ENCODE results near the gene SRCAP. TPM values are rescaled to one million over a fixed set of nuclear protein-coding genes. Genes with fewer than 3 reads are reported as not detected.
A peak's percentile ranks its signal among the peaks of the same experiment; 100 is the strongest.

Gene SRCAP
- total and polyA plus RNA-seq, 2 donors from 2014 or later: 1.6 to 71.9 TPM

DNA sequence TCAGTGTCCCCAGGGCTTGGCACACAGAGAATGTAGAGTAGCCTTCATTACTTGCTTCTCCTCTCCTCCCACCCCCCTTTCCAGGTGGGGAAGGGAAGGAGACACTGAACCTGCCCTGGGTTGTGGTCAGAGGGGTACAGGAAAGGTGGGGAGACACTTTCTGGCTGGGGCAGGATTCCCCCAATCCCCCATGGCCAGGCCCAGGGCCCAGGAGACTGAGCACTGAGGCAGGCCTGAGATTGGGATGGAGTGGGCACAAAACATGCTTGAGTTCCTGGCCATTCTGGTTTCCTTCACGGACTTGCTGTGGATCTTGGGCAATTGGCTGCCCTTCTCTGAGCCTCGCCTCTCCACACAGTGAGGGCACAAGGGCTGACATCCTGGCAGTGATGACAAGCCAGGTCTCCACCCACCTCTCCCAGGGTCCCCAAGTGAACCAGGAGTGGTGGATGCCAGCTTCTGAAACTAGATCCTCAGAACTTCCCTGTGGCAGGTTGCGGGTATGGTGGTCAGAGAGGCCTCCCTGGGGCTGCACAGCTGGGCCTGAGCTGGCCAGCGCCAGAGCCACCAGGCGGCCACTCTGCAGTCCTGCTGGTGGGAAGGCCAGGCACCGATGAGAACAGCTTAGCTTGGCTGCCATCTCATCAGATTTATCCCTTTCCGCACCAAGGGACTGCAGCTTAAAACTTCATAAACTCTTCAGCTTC, 78.8 kb downstream of the SRCAP start:
- peak in 4 of 5 donors; percentile 33 to 61 (median 44) for DNase-seq
- TF ChIP-seq, protein P1, sequence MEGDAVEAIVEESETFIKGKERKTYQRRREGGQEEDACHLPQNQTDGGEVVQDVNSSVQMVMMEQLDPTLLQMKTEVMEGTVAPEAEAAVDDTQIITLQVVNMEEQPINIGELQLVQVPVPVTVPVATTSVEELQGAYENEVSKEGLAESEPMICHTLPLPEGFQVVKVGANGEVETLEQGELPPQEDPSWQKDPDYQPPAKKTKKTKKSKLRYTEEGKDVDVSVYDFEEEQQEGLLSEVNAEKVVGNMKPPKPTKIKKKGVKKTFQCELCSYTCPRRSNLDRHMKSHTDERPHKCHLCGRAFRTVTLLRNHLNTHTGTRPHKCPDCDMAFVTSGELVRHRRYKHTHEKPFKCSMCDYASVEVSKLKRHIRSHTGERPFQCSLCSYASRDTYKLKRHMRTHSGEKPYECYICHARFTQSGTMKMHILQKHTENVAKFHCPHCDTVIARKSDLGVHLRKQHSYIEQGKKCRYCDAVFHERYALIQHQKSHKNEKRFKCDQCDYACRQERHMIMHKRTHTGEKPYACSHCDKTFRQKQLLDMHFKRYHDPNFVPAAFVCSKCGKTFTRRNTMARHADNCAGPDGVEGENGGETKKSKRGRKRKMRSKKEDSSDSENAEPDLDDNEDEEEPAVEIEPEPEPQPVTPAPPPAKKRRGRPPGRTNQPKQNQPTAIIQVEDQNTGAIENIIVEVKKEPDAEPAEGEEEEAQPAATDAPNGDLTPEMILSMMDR (IDR thresholded peaks at IDR 0.05; ENCODE audit: borderline replicate concordance, extremely low read depth, insufficient read depth): no peak
- H3K27ac ChIP-seq (ENCODE audit: low read depth in 2 of 2, low read length in 2 of 2): no peak overlapping the region
- no peaks in the 10 kb centered on the region for H3K27me3 ChIP-seq (ENCODE audit: control insufficient read depth, insufficient read depth, low read length)
- no peak overlapping the region for H3K9ac ChIP-seq (ENCODE audit: low read length in 3 of 3)
- H3K4me3 ChIP-seq (ENCODE audit: low read length in 3 of 3): no peak overlapping the region
- no peaks in the 10 kb centered on the region for H3K9me3 ChIP-seq (ENCODE audit: control insufficient read depth in 2 of 3, insufficient read depth in 1 of 3, low read length in 3 of 3)
- intact Hi-C loops (cut with DNase I): no loop called here
- peaks cover 0 to 10% (median 2%) of the 10 kb centered on the region in 3 donors for H3K4me1 ChIP-seq (ENCODE audit: control insufficient read depth in 2 of 3, insufficient read depth in 2 of 3, low read depth in 1 of 3, low read length in 3 of 3)
- H3K36me3 ChIP-seq (ENCODE audit: control insufficient read depth in 2 of 3, insufficient read depth in 3 of 3, low read length in 3 of 3): peaks cover 0 to 12% (median 4%) of the 10 kb centered on the region in 3 donors
- FAIRE-seq: no peak

DNA sequence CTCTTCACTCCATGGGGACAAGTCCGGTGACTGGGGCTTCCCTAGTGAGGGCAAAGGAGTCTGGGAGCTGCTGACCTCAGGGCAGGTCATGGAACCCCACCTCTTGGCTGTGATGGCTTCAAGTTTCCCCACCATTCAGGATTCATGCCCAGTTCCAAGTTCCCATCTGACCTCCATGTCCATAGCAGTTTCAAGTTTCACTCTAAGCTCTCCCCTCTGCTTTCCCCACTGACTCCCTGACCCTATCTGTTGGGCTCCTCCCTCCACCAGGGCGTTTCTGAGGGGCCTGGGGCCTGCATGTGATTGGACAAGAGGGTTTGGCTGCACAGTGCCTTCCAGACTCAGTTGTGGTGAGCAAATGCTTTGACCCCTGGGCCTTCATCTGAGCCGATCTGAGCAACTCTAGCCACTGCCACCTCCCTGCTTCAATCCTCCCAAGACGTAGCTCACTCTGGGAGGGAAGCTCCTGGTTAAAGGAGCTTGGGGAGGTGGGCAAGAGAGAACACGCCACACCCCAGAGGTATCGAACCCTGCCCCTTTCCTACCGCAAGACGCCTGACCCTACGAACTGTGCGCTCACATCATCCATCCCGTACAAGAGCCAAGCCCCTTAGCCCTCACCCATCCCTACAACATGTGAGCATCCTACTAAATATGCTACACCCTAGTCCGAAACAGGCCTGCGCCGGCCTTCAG, 79.7 kb downstream of the SRCAP start:
- FAIRE-seq (no peak), DNase-seq (peak in 4 of 5 donors; percentile 33 to 65 (median 48))
- Histone ChIP-seq H3K4me3 (ENCODE audit: low read length in 3 of 3) (no peak overlapping the region), H3K27me3 (ENCODE audit: control insufficient read depth, insufficient read depth, low read length) (no peaks in the 10 kb centered on the region), H3K36me3 (ENCODE audit: control insufficient read depth in 2 of 3, insufficient read depth in 3 of 3, low read length in 3 of 3) (peaks cover 0 to 11% (median 5%) of the 10 kb centered on the region in 3 donors), H3K9me3 (ENCODE audit: control insufficient read depth in 2 of 3, insufficient read depth in 1 of 3, low read length in 3 of 3) (no peaks in the 10 kb centered on the region), H3K4me1 (ENCODE audit: control insufficient read depth in 2 of 3, insufficient read depth in 2 of 3, low read depth in 1 of 3, low read length in 3 of 3) (peaks cover 0 to 10% (median 2%) of the 10 kb centered on the region in 3 donors), H3K27ac (ENCODE audit: low read depth in 2 of 2, low read length in 2 of 2) (no peak overlapping the region), H3K9ac (ENCODE audit: low read length in 3 of 3) (no peak overlapping the region)
- intact Hi-C loops (cut with DNase I): no loop called here
- TF ChIP-seq, protein P1 (IDR thresholded peaks at IDR 0.05; ENCODE audit: borderline replicate concordance, extremely low read depth, insufficient read depth): no peak

DNA sequence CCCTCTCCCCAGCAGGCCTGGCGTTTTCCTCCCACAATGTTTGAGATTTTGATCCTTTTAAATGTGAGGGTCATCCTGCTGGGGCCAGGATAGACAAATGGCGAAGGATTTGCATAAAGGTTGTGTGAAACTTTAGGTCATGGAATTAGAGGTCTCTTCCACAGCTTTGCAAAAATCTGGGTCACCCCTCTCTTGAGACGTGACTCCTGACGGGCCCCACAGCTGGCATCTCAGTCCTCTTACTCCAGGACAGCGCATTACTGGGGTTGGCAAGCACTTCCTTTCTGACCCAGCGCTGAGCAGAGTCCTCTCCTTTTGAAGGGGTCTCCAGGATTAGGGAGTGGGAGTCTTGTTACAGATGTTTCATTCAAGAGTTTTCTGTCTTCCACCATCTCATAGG, 80.6 kb downstream of the SRCAP start:
- TF ChIP-seq, protein P1 (IDR thresholded peaks at IDR 0.05; ENCODE audit: borderline replicate concordance, extremely low read depth, insufficient read depth): no peak
- DNase-seq (no peak), FAIRE-seq (no peak)
- peaks cover 0 to 9% (median 5%) of the 10 kb centered on the region in 3 donors for H3K36me3 ChIP-seq (ENCODE audit: control insufficient read depth in 2 of 3, insufficient read depth in 3 of 3, low read length in 3 of 3)
- no peak overlapping the region for H3K4me3 ChIP-seq (ENCODE audit: low read length in 3 of 3)
- H3K4me1 ChIP-seq (ENCODE audit: control insufficient read depth in 2 of 3, insufficient read depth in 2 of 3, low read depth in 1 of 3, low read length in 3 of 3): peaks cover 0 to 10% (median 2%) of the 10 kb centered on the region in 3 donors
- H3K27me3 ChIP-seq (ENCODE audit: control insufficient read depth, insufficient read depth, low read length): no peaks in the 10 kb centered on the region
- no peak overlapping the region for H3K27ac ChIP-seq (ENCODE audit: low read depth in 2 of 2, low read length in 2 of 2)
- intact Hi-C loops (cut with DNase I): no loop called here
- H3K9ac ChIP-seq (ENCODE audit: low read length in 3 of 3): no peak overlapping the region
- H3K9me3 ChIP-seq (ENCODE audit: control insufficient read depth in 2 of 3, insufficient read depth in 1 of 3, low read length in 3 of 3): no peaks in the 10 kb centered on the region

Data from kidney (tissue), 14 donors.